Suppressor macrophage (primary cell): ENCODE results near the gene ADGRL4.
"Not testable (repeated sequence)": the region's sequence is repeated elsewhere in the genome, so short reads cannot be mapped to it uniquely, and the experiment has no call there.

Experiments used
- DNase-seq, 4 experiments: peaks; one replicate each; pipeline ENCODE4 v3.0.0-alpha.2; 2020 to 2022

ADGRL4 gene

DNA sequence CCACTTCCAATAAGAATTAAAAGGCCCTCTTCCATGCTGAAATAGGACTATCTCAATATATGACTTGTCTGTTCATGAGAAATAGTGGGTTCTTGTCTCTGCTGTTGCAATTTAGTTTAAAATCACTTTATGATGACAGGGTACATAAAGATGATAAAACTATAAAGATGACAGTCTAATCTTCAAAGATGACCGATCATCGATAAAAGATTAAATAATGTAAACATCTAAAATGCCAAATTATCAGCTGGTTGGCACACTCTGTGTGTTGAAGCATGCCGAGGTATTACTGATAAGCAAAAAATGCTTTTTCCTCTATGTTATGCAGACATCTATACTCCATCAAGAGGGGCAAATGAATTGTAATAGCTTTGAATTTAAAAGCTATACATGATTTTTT is 89.5 kb downstream of the ADGRL4 start:
- no peak for DNase-seq

DNA sequence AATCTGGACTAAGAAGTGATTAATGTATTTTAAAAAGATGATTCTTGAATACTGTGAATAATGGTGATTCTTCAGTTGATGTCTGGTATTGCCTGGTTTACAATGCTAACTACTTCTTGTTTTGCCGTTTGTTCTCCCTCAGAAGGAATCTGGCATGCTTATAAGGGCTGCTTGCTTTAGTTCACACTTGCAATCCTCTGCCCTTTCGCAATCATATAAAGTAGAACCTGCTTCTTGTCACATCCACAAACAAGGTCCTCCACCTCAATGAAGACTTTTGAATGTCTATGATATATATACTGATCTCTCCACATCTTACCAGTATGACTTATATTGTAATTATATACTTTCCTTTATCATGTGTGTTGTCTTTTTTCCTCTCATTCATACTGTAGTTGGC is 92.6 kb downstream of the ADGRL4 start:
- DNase-seq, result peak in 1 of 4 experiments; percentile 17

- DNase-seq, result peak; percentile 24 to 63 (median 40)
Observed at GRCh38 chr1:78911956-78912880, 94.3 kb downstream of the ADGRL4 start.

- no peak for DNase-seq
Observed at GRCh38 chr1:78902641-78903040, 103.9 kb downstream of the ADGRL4 start.

- no peak for DNase-seq
Observed at GRCh38 chr1:78894811-78895210, 111.7 kb downstream of the ADGRL4 start.

DNA sequence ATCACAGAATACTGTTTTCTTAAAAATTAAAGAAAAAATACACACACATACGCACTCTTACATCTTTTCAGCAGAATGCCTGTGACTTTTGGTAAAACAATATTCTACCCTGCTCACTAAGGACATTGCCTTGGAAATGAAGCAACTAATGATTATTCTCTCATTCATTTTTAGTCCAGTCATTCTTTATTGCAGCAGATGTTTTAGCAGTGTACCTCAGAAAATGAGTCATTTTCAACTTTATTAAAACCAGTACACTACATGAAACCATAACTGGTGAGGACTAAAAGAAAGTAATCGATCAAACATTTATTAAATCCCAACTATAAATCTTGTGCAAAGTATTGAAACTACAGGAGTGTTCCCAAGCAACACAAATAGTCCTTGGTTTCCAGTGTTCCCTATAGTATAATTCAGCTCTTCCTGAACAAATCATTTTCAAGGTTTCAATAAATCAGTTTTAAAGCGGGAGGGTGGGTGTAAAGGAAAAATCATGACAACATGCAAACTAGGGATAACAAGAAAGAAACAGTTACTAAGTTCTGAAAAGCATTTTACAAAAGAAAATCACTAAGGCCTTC is 114.2 kb downstream of the ADGRL4 start:
- no peak for DNase-seq

DNA sequence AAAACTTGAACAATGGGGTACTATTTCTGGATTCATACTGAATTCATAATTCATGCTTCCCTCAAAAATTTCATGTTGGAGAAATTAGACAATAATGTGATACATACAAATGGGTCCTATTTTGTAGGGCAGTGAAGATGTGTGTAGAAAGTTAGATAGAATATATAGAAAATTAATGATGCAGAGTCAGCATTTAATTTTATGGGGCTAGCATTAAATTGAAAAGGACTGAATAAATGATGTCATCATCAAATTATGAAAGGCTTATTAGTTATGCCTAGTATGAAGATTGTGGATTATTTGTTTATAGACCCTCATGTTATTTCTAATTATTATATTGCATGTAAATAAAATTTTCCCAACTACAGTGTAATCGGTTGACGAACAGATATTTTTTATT is 119.1 kb downstream of the ADGRL4 start:
- no peak for DNase-seq

DNA sequence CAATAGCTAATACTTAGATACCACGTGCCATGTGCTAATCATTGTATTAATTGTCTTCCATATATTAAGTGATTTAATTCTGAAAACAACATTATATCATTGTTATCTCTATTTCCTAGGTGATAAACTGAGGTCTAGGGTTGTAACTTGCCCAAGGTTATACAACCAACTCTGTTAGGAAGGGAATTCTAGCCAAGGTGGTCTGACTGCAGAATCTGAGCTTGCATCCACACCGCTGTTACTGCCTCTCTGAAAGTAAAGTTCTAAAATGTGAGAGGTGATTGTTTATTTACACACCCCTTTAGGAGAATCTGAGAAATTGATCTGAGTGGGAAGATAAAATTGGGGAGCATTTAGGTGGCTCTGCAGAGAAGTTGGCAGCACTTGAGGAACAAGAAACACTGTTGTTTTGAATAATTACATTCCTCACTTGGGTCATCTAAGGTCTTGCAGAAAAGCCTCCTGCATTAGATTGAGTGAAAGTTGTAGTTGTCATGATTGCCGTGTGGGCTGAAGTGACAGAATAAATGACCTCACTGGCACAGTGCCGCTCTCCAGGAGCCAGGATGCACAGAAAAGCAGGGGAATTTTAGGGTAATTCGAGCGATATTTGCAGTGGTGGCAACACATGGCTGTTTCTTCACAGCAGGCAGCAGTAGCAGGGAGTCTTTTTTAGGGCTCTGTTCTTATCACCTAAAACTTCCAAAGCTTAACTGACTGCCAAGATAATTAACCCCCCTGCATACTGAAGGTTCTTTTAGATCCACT is 121.7 kb downstream of the ADGRL4 start:
- DNase-seq, result no peak

GRCh38 chr1:78880223-78880622 is 126.3 kb downstream of the ADGRL4 start:
- no peak for DNase-seq

- not testable (repeated sequence) for DNase-seq
Observed at GRCh38 chr1:78875986-78876385, 130.5 kb downstream of the ADGRL4 start.

DNA sequence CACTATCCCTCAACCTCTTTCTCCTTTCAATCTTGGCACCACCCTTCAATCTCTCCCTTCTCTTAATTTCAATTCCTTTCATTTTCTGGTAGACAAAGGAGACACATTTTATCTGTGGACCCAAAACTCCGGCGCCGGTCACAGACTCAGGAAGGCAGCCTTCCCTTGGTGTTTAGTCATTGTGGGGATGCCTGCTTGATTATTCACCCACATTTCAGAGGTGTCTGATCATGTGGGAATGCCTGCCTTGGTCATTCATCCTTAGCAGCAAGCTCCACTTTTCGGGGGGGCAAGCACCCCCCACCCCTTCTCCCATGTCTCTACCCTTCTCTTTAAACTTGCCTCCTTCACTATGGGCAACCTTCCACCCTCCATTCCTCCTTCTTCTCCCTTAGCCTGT is 133.7 kb downstream of the ADGRL4 start:
- not testable (repeated sequence) for DNase-seq

DNA sequence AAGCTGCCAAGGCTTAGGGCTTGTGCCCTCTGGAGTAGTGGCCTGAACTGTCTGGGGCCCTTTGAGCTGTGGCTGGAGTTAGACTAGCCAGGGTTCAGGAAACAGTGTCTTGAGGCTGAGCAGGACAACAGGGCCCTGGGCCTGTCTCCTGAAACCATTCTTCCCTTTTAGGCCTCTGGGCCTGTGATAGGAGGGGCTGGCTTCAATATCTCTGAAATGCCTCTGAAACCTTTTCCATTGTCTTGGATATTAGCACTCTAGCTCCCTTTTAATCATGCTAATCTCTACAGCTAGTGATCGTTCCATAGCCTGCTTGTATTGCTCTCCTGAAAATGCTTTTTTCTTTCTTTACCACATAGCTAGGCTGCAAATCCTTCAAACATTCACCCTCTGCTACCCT is 135.3 kb downstream of the ADGRL4 start:
- no peak for DNase-seq

GRCh38 chr1:78869136-78869535 is 137.4 kb downstream of the ADGRL4 start:
- no peak for DNase-seq

GRCh38 chr1:78864175-78864574 is 142.4 kb downstream of the ADGRL4 start:
- no peak for DNase-seq

GRCh38 chr1:78856096-78856495 is 150.4 kb downstream of the ADGRL4 start:
- no peak for DNase-seq

DNA sequence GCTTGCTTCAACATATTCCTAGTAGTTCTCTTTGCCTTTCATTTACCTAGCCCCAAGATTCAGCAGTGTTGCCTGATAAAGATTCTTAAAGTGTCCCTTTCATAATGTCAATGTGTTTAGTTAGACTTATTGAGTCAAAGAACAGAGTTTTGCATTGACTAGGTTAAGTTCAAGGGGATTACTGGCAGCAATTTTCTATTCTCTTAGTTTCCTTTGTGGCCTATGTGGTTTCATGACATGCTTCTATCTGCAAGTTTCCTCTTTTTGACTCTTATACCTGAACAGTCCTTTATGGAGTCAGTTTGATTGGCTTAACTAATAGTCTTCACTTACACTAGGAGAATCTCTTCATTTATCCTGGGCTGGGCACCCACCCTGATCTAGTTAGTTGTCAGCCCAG is 151.3 kb downstream of the ADGRL4 start:
- DNase-seq, result no peak

GRCh38 chr1:78854556-78854955 is 152.0 kb downstream of the ADGRL4 start:
- DNase-seq, result no peak

DNA sequence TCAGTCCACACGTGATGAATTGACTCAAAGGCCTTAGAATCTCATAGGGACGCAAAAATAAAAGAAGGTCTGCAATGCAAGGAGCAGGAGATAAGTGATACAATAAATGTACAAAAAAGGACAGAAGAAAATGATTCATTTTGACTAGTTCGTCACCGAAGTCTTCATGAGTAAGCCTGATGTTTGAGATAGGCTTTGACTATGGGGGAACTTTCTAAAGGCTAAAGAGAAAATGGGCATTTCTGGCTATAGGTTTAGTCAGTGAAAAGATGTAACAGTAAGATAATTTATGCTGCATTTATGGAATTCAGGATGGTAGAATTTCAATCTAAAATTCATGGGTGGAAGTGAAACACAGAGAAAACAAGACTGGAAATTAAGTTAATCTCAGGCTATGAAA is 163.0 kb downstream of the ADGRL4 start:
- no peak for DNase-seq

DNA sequence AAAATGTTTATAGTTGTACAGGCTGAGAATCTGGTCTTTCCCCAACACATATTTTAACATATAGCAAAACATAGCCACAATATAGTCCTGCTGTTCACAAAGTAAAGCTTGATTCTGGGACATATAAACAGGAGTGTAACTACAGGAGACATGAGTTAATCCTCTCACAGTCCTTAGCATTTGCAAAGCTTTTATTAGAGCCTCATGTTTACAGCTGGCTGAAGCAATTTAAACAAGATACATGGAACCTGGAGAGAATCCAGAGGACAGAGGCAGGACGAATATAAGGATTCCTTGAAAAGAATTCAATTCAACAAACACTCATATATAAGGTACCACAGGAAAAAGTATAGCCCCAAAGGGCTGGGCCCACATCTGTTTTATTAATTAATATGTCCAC is 163.4 kb downstream of the ADGRL4 start:
- DNase-seq, result no peak

DNA sequence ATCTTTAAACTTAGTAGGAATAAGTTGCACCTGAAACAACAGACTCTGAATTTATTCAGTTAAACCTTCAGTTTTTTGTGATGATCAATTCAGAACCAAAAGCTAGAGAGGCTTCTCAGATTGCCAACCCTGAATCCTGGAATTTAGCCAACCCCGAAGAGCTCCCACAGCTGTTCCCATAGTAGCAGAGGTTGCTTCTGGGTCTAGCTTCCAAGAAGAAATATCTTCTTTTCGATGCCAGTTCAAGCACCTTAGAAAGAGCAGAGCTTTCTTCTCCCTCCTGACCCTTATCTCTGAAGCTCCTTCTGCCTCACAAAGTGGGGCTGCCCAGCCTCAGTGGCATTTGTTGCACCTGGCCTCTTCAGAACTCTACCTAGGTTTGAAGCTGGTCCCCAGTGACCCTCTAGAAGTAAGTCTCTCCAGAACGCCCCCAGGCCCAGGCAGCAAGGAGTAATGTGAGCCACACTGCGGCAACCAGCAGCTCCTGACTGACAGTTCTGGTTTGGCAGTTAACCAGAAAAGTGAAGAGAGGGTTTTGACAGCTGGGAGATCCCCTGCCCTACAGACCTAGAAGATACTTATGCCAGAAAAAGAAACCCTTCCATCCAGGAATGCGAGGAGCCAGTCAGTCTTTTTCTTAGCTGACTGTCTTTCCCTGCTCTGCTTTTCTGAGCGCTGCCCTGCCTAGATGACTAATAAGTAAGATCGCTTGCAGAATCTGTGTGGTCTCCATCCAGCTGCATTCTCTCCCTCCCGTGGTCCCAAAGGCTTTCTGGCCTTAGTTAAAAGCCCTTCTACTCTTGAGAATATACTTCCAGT is 165.9 kb downstream of the ADGRL4 start:
- no peak for DNase-seq
